DND-41 (cell line): ENCODE measurements around the gene ACIN1.

Source experiments
- ATAC-seq: fragments of 200-7000 bp; cut with Tn5 transposase; 3 replicates; pipeline ENCODE4 v1.9.1; 2021; ENCODE audit warnings: low read depth; ENCODE audit not compliant: insufficient read depth
- DNase-seq: peaks from one replicate; pipeline ENCODE4 v3.0.0-alpha.2; 2020
- H2AFZ ChIP-seq: 2 replicates; pipeline ENCODE4 v1.6.0; 2012; ENCODE audit warnings: low read depth, low read length
- H3K27ac ChIP-seq: 2 replicates; pipeline ENCODE4 v1.5.1; 2012; ENCODE audit warnings: low read length, inconsistent platforms
- H3K27me3 ChIP-seq: fragments of 200-600 bp; sonication (generic); 2 replicates; pipeline ENCODE4 v1.6.0; 2012; ENCODE audit warnings: low read length, mild to moderate bottlenecking, inconsistent platforms; ENCODE audit not compliant: insufficient read depth, poor library complexity
- H3K36me3 ChIP-seq: 2 replicates; pipeline ENCODE4 v1.5.1; 2012; ENCODE audit warnings: low read length, inconsistent platforms; ENCODE audit not compliant: insufficient read depth
- H3K4me1 ChIP-seq: 2 replicates; pipeline ENCODE4 v1.5.1; 2012; ENCODE audit warnings: mild to moderate bottlenecking, low read length; ENCODE audit not compliant: insufficient read depth
- H3K4me2 ChIP-seq: 2 replicates; pipeline ENCODE4 v1.6.0; 2012; ENCODE audit warnings: mild to moderate bottlenecking, moderate library complexity, low read length, inconsistent platforms; ENCODE audit not compliant: insufficient read depth
- H3K4me3 ChIP-seq, 2 experiments: fragments of 200-600 bp in 1 of 2; shearing (Covaris generic) in 1 of 2; 2 replicates each; pipeline ENCODE4 v1.5.1; 2012 to 2016; ENCODE audit warnings: inconsistent platforms in 2 of 2, low read length in 2 of 2, mild to moderate bottlenecking in 2 of 2, low read depth in 1 of 2, moderate library complexity in 1 of 2
- H3K79me2 ChIP-seq: 2 replicates; pipeline ENCODE4 v1.6.0; 2012; ENCODE audit warnings: low read length, inconsistent platforms; ENCODE audit not compliant: insufficient read depth
- H3K9ac ChIP-seq: 2 replicates; pipeline ENCODE4 v1.6.0; 2012; ENCODE audit warnings: low read depth, mild to moderate bottlenecking, inconsistent platforms, low read length, moderate library complexity
- H3K9me3 ChIP-seq: 2 replicates; pipeline ENCODE4 v1.5.1; 2012; ENCODE audit warnings: low read length, moderate library complexity, mild to moderate bottlenecking, inconsistent platforms; ENCODE audit not compliant: insufficient read depth, severe bottlenecking
- H4K20me1 ChIP-seq: 2 replicates; pipeline ENCODE4 v1.6.0; 2012; ENCODE audit warnings: low read length; ENCODE audit not compliant: insufficient read depth
- EZH2 ChIP-seq: IDR thresholded peaks from 3 replicates; pipeline ENCODE4 v1.6.1; 2012; ENCODE audit warnings: borderline replicate concordance, low read depth, mild to moderate bottlenecking, moderate library complexity, low read length, inconsistent platforms; ENCODE audit not compliant: severe bottlenecking
- TF ChIP-seq, protein P1 (sequence below): IDR thresholded peaks from 2 replicates; pipeline ENCODE4 v1.5.1; 2012; ENCODE audit warnings: borderline replicate concordance, low read length, moderate library complexity, mild to moderate bottlenecking; ENCODE audit not compliant: poor library complexity, severe bottlenecking; ENCODE audit errors: extremely low read depth

Gene ACIN1

DNA sequence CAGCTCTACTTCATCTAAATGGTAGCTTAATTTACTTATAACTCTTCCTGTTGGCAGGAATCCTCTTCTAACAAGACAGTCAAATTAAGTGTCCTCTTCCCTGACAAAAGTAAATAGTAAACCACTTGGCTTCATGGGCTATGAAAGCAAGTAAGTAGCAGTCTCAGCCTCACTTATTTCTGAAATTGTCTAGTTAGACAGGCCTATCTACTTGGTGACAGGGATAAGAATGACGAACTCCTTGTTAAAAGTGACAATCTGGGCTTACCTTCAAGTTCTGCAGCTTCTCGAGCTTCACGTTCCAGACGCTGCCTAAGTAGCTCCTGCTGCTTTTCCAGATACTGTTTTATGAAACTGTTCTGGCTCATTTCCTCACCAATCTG lies 4.7 kb downstream of the ACIN1 start:
- Histone ChIP-seq H2AFZ (no peak overlapping the region), H3K79me2 (peaks cover 82% of the 10 kb centered on the region), H3K9me3 (no peaks in the 10 kb centered on the region), H3K4me3 (no peak overlapping the region), H3K9ac (no peak overlapping the region), H3K4me2 (no peak overlapping the region), H3K27me3 (no peaks in the 10 kb centered on the region), H3K4me1 (peaks cover 15% of the 10 kb centered on the region), H3K36me3 (peaks cover 87% of the 10 kb centered on the region), H4K20me1 (peaks cover 36% of the 10 kb centered on the region), H3K27ac (no peak overlapping the region)
- ATAC-seq, result no peak
- TF ChIP-seq EZH2, result no peak
- TF ChIP-seq, protein P1, sequence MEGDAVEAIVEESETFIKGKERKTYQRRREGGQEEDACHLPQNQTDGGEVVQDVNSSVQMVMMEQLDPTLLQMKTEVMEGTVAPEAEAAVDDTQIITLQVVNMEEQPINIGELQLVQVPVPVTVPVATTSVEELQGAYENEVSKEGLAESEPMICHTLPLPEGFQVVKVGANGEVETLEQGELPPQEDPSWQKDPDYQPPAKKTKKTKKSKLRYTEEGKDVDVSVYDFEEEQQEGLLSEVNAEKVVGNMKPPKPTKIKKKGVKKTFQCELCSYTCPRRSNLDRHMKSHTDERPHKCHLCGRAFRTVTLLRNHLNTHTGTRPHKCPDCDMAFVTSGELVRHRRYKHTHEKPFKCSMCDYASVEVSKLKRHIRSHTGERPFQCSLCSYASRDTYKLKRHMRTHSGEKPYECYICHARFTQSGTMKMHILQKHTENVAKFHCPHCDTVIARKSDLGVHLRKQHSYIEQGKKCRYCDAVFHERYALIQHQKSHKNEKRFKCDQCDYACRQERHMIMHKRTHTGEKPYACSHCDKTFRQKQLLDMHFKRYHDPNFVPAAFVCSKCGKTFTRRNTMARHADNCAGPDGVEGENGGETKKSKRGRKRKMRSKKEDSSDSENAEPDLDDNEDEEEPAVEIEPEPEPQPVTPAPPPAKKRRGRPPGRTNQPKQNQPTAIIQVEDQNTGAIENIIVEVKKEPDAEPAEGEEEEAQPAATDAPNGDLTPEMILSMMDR, result no peak
- no peak for DNase-seq

DNA sequence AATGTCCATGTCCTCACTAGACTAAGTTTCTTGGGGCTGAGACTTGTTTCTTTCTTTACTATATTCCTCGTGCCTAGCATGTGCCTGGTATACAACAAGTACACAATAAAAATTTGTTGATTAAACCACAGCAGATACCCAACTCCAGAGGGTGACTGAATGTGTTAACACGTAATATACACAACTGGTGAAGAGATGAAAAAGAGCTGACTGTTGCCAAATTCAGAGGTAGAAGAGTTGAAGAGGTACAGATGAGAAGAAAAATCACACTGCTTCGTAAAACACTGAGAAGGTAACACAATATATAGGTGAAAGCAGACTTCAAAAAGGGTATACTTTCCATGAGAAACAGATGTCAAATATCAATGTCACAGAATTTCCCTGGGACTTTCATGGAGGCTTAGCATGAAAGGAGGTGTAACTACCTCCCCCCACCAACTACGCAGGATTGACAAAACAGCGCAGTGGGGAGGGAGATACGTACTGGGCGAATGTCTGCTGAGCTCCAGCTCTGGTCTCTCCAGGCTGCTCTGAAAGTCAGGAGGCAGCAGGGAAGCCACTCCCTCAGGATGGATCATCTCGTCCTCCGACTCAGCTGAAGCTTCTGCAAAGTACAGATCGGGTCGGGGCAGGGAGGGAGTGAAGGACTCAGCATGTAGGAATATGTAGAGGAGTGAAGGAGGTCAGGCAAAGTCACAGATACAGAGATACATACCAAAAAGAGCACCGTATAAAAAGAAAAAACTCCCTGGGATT lies 5.3 kb downstream of the ACIN1 start:
- H3K36me3 ChIP-seq, result peaks cover 91% of the 10 kb centered on the region

GRCh38 chr14:23086565-23086964 lies 8.4 kb downstream of the ACIN1 start:
- Histone ChIP-seq H3K27ac (no peak overlapping the region), H3K9ac (no peak overlapping the region), H3K27me3 (no peaks in the 10 kb centered on the region), H4K20me1 (peaks cover 15% of the 10 kb centered on the region; the same call in 1 of the 2 replicates), H3K36me3 (peaks cover 99% of the 10 kb centered on the region), H3K4me1 (no peaks in the 10 kb centered on the region), H2AFZ (no peak overlapping the region), H3K4me2 (no peak overlapping the region), H3K79me2 (peaks cover 60% of the 10 kb centered on the region), H3K9me3 (no peaks in the 10 kb centered on the region), H3K4me3 (no peak overlapping the region)
- ATAC-seq, result no peak
- TF ChIP-seq, protein P1, result no peak
- no peak for TF ChIP-seq EZH2
- DNase-seq, result no peak

More for the DNA sequence above, 5.3 kb downstream of the ACIN1 start:
- no peak overlapping the region for H2AFZ ChIP-seq
- peaks cover 36% of the 10 kb centered on the region for H4K20me1 ChIP-seq
- H3K9ac ChIP-seq, result no peak overlapping the region
- H3K27ac ChIP-seq, result no peak overlapping the region
- H3K4me3 ChIP-seq, result no peak overlapping the region
- H3K4me2 ChIP-seq, result no peak overlapping the region
- H3K4me1 ChIP-seq, result peaks cover 15% of the 10 kb centered on the region
- TF ChIP-seq, protein P1, result no peak
- TF ChIP-seq EZH2, result no peak
- peaks cover 85% of the 10 kb centered on the region for H3K79me2 ChIP-seq
- no peak for ATAC-seq
- no peaks in the 10 kb centered on the region for H3K27me3 ChIP-seq
- no peaks in the 10 kb centered on the region for H3K9me3 ChIP-seq
- DNase-seq, result no peak
